Memory B cell (primary cell): ENCODE results near the gene PXDC1.

Source experiments
- ATAC-seq: fragments of 150-1000 bp; cut with Tn5 transposase; 2 replicates; pipeline ENCODE4 v1.10.0; 2021; ENCODE audit warnings: low read depth, mild to moderate bottlenecking, moderate library complexity
- DNase-seq, 2 donors: peaks; one replicate each; pipeline ENCODE4 v3.0.0; 2022; ENCODE audit warnings: low spot score in 2 of 2
- H3K27ac Mint-ChIP-seq: one replicate; pipeline ENCODE4 v1.8.0; 2022; ENCODE audit warnings: mild to moderate bottlenecking, moderate library complexity, mixed read lengths
- H3K27me3 Mint-ChIP-seq: one replicate; pipeline ENCODE4 v1.8.0; 2022; ENCODE audit warnings: mixed read lengths
- H3K36me3 Mint-ChIP-seq: one replicate; pipeline ENCODE4 v1.8.0; 2022; ENCODE audit warnings: mild to moderate bottlenecking, mixed read lengths
- H3K4me1 Mint-ChIP-seq: one replicate; pipeline ENCODE4 v1.8.0; 2022; ENCODE audit warnings: mixed read lengths
- H3K4me3 Mint-ChIP-seq: one replicate; pipeline ENCODE4 v1.8.0; 2022; ENCODE audit warnings: mild to moderate bottlenecking, moderate library complexity, mixed read lengths
- H3K9me3 Mint-ChIP-seq: one replicate; pipeline ENCODE4 v1.8.0; 2022; ENCODE audit warnings: mixed read lengths

Gene PXDC1

GRCh38 chr6:3718407-3718806, 33.1 kb downstream of the PXDC1 start:
- H3K36me3 Mint-ChIP-seq: peaks cover 27% of the 10 kb centered on the region
- H3K27me3 Mint-ChIP-seq: no peaks in the 10 kb centered on the region
- DNase-seq (no peak), ATAC-seq (no peak)
- no peaks in the 10 kb centered on the region for H3K9me3 Mint-ChIP-seq
- H3K4me1 Mint-ChIP-seq: no peaks in the 10 kb centered on the region
- H3K27ac Mint-ChIP-seq: no peak overlapping the region
- H3K4me3 Mint-ChIP-seq: no peak overlapping the region

GRCh38 chr6:3715285-3715684, 36.2 kb downstream of the PXDC1 start:
- peaks cover 12% of the 10 kb centered on the region for H3K36me3 Mint-ChIP-seq
- H3K27ac Mint-ChIP-seq: no peak overlapping the region
- no peak for DNase-seq
- ATAC-seq: no peak
- H3K4me3 Mint-ChIP-seq: no peak overlapping the region
- no peaks in the 10 kb centered on the region for H3K27me3 Mint-ChIP-seq
- H3K4me1 Mint-ChIP-seq: no peaks in the 10 kb centered on the region
- H3K9me3 Mint-ChIP-seq: no peaks in the 10 kb centered on the region

- ATAC-seq: no peak
- Mint-ChIP-seq H3K4me1 (no peaks in the 10 kb centered on the region), H3K4me3 (no peak overlapping the region), H3K9me3 (no peaks in the 10 kb centered on the region), H3K27me3 (no peaks in the 10 kb centered on the region), H3K36me3 (peaks cover 8% of the 10 kb centered on the region), H3K27ac (no peak overlapping the region)
- no peak for DNase-seq
Measured at GRCh38 chr6:3714768-3715167, 36.7 kb downstream of the PXDC1 start.

GRCh38 chr6:3714111-3714510, 37.4 kb downstream of the PXDC1 start:
- Mint-ChIP-seq H3K27me3 (no peaks in the 10 kb centered on the region), H3K36me3 (peaks cover 6% of the 10 kb centered on the region), H3K27ac (no peak overlapping the region), H3K9me3 (no peaks in the 10 kb centered on the region), H3K4me3 (no peak overlapping the region), H3K4me1 (no peaks in the 10 kb centered on the region)
- ATAC-seq: no peak
- DNase-seq: no peak

- Mint-ChIP-seq H3K9me3 (no peaks in the 10 kb centered on the region), H3K27ac (no peak overlapping the region), H3K4me3 (no peak overlapping the region), H3K36me3 (peaks cover 6% of the 10 kb centered on the region), H3K27me3 (no peaks in the 10 kb centered on the region), H3K4me1 (no peaks in the 10 kb centered on the region)
- ATAC-seq (no peak), DNase-seq (no peak)
Measured at GRCh38 chr6:3712827-3713665, 38.5 kb downstream of the PXDC1 start.

GRCh38 chr6:3711776-3712175, 39.7 kb downstream of the PXDC1 start:
- Mint-ChIP-seq H3K27me3 (peaks cover 3% of the 10 kb centered on the region), H3K4me1 (peaks cover 3% of the 10 kb centered on the region), H3K36me3 (peaks cover 6% of the 10 kb centered on the region), H3K9me3 (no peaks in the 10 kb centered on the region), H3K27ac (no peak overlapping the region), H3K4me3 (no peak overlapping the region)
- ATAC-seq (no peak), DNase-seq (no peak)

GRCh38 chr6:3710403-3710802, 41.1 kb downstream of the PXDC1 start:
- ATAC-seq: no peak
- Mint-ChIP-seq H3K36me3 (peaks cover 8% of the 10 kb centered on the region), H3K27ac (no peak overlapping the region), H3K27me3 (peaks cover 5% of the 10 kb centered on the region), H3K4me3 (no peak overlapping the region), H3K4me1 (peaks cover 3% of the 10 kb centered on the region), H3K9me3 (peaks cover 2% of the 10 kb centered on the region)
- no peak for DNase-seq

GRCh38 chr6:3708540-3708939, 43.0 kb downstream of the PXDC1 start:
- ATAC-seq: no peak
- H3K9me3 Mint-ChIP-seq: peaks cover 2% of the 10 kb centered on the region
- H3K27me3 Mint-ChIP-seq: peaks cover 13% of the 10 kb centered on the region
- H3K36me3 Mint-ChIP-seq: peaks cover 10% of the 10 kb centered on the region
- no peak for DNase-seq
- no peak overlapping the region for H3K4me3 Mint-ChIP-seq
- peaks cover 3% of the 10 kb centered on the region for H3K4me1 Mint-ChIP-seq
- no peak overlapping the region for H3K27ac Mint-ChIP-seq

GRCh38 chr6:3707751-3708412, 43.6 kb downstream of the PXDC1 start:
- H3K36me3 Mint-ChIP-seq: peaks cover 10% of the 10 kb centered on the region
- DNase-seq: no peak
- peaks cover 13% of the 10 kb centered on the region for H3K27me3 Mint-ChIP-seq
- no peak overlapping the region for H3K27ac Mint-ChIP-seq
- H3K9me3 Mint-ChIP-seq: peaks cover 2% of the 10 kb centered on the region
- ATAC-seq: no peak
- H3K4me1 Mint-ChIP-seq: peaks cover 3% of the 10 kb centered on the region
- no peak overlapping the region for H3K4me3 Mint-ChIP-seq

GRCh38 chr6:3707024-3707423, 44.5 kb downstream of the PXDC1 start:
- DNase-seq (no peak), ATAC-seq (no peak)
- Mint-ChIP-seq H3K4me1 (peaks cover 3% of the 10 kb centered on the region), H3K9me3 (peaks cover 2% of the 10 kb centered on the region), H3K4me3 (no peak overlapping the region), H3K27ac (no peak overlapping the region), H3K36me3 (peaks cover 10% of the 10 kb centered on the region), H3K27me3 (peaks cover 16% of the 10 kb centered on the region)

GRCh38 chr6:3706547-3706946, 45.0 kb downstream of the PXDC1 start:
- Mint-ChIP-seq H3K4me3 (no peak overlapping the region), H3K27me3 (peaks cover 16% of the 10 kb centered on the region), H3K9me3 (peaks cover 2% of the 10 kb centered on the region), H3K4me1 (peaks cover 3% of the 10 kb centered on the region), H3K36me3 (peaks cover 10% of the 10 kb centered on the region), H3K27ac (no peak overlapping the region)
- no peak for DNase-seq
- ATAC-seq: no peak

GRCh38 chr6:3701631-3702030, 49.9 kb downstream of the PXDC1 start:
- ATAC-seq: no peak
- Mint-ChIP-seq H3K27ac (no peak overlapping the region), H3K36me3 (peaks cover 12% of the 10 kb centered on the region), H3K4me3 (no peak overlapping the region), H3K9me3 (peaks cover 9% of the 10 kb centered on the region), H3K4me1 (no peaks in the 10 kb centered on the region), H3K27me3 (peaks cover 22% of the 10 kb centered on the region)
- no peak for DNase-seq

GRCh38 chr6:3699231-3699630, 52.3 kb downstream of the PXDC1 start:
- ATAC-seq: no peak
- no peak overlapping the region for H3K27ac Mint-ChIP-seq
- peaks cover 14% of the 10 kb centered on the region for H3K27me3 Mint-ChIP-seq
- no peak overlapping the region for H3K4me3 Mint-ChIP-seq
- DNase-seq: no peak
- peaks cover 7% of the 10 kb centered on the region for H3K9me3 Mint-ChIP-seq
- H3K4me1 Mint-ChIP-seq: no peaks in the 10 kb centered on the region
- H3K36me3 Mint-ChIP-seq: peaks cover 2% of the 10 kb centered on the region

- ATAC-seq: no peak
- H3K36me3 Mint-ChIP-seq: peaks cover 2% of the 10 kb centered on the region
Measured at GRCh38 chr6:3698021-3698420, 53.5 kb downstream of the PXDC1 start.

More at GRCh38 chr6:3698021-3698420, 53.5 kb downstream of the PXDC1 start:
- no peak for DNase-seq
- H3K4me3 Mint-ChIP-seq: no peak overlapping the region
- H3K27me3 Mint-ChIP-seq: peaks cover 14% of the 10 kb centered on the region
- H3K4me1 Mint-ChIP-seq: no peaks in the 10 kb centered on the region
- peaks cover 7% of the 10 kb centered on the region for H3K9me3 Mint-ChIP-seq
- no peak overlapping the region for H3K27ac Mint-ChIP-seq
